ENCODE results near the gene KLHL26.
A peak's percentile ranks its signal among the peaks of the same experiment; 100 is the strongest.
"Not testable (repeated sequence)": the region's sequence is repeated elsewhere in the genome, so short reads cannot be mapped to it uniquely, and the experiment has no call there.

Gene KLHL26

GRCh38 chr19:18667531-18668251 is 30.9 kb downstream of the KLHL26 start:
- DNase-seq, result no peak

GRCh38 chr19:18668252-18668631 is 31.4 kb downstream of the KLHL26 start:
- DNase-seq, result no peak

DNA sequence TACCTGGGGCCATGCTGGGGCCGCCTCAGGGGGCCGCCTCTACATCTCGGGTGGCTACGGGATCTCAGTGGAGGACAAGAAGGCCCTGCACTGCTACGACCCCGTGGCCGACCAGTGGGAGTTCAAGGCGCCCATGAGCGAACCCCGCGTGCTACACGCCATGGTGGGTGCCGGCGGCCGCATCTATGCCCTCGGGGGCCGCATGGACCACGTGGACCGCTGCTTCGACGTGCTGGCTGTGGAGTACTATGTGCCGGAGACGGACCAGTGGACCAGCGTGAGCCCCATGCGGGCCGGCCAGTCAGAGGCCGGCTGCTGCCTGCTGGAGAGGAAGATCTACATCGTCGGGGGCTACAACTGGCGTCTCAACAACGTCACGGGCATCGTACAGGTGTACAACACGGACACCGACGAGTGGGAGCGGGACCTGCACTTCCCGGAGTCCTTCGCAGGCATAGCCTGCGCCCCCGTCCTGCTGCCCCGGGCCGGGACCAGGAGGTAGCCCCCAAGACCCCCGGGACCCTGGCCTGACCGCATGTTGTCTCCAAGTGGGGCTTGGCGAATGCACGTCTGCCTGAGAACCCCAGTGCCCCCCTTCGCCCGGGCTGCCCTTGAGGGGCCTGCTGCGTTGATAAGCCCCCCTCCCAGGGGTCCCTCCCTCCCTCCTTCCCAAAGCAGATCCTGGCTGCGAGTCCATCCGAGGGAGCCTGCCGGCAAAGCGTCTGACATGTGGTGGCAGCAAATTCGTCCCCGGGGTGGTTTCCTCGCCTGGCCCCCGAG is 32.1 kb downstream of the KLHL26 start:
- DNase-seq, result no peak

- DNase-seq, result no peak
These were observed 32.6 kb downstream of the KLHL26 start for GRCh38 chr19:18669524-18669817.

DNA sequence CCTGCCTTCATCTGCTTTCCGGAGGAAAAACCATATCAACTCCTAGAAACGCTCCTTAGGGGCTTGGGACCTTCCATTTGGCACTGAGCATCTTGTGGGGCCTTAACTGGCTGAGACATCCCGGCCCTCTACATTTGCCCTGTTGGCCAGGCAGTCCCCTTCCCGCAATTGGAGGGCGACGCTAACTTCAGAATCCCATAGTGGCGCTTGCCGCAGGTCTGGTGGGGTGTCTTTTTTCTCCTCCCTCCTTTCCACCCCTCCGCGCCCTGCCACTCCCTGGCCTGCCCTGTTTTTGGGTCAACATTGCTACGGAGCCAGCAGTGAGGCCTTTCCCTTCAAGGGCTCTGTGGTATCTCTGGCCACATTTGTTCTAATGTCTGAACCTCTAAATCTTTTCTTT is 33.1 kb downstream of the KLHL26 start:
- DNase-seq, result no peak

DNA sequence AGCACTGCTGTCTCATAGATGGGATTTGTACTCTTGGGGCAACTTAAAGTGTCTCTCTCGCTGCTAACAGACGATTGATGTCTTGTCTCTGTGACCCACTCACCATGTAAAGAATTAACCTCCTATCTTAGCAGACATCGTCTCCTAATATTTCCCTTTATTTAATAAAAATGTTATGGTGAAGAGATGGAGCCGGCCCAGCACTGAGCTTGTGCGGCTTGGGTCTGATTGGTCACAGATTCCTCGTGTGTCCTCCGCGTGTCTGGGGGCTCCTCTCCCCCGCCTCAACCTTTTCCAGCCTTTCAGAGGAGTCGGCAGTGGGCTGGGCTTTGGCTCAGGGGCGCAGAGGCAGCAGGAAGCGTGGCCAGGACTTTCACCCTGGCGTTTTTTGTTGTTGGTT is 33.5 kb downstream of the KLHL26 start:
- DNase-seq, result no peak

GRCh38 chr19:18671303-18672043 is 34.6 kb downstream of the KLHL26 start:
- DNase-seq, result no peak

DNA sequence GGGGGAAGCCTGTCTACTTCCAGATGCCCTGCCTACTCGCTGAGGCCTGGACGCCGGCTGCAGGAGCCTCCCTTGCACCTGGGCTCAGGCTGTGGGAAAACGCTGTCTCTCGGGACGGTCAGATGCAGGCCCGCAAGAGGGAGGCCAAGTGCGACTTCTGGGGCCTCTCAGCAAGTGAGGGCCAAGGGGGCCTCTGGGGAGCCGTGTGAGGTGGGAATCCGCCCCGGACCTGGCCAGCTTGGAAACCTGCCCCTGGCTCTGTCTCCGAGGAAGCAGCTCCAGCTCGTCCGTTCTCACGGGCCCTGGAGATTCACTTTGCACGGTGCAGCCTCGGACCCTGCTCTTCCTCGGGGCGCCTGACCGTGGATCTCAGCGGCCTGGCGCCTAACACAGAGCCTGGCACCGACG is 35.2 kb downstream of the KLHL26 start:
- DNase-seq, result no peak

- no peak for DNase-seq
These were observed 35.9 kb downstream of the KLHL26 start for GRCh38 chr19:18672606-18673337.

GRCh38 chr19:18674616-18675015 is 37.8 kb downstream of the KLHL26 start:
- no peak for DNase-seq

DNA sequence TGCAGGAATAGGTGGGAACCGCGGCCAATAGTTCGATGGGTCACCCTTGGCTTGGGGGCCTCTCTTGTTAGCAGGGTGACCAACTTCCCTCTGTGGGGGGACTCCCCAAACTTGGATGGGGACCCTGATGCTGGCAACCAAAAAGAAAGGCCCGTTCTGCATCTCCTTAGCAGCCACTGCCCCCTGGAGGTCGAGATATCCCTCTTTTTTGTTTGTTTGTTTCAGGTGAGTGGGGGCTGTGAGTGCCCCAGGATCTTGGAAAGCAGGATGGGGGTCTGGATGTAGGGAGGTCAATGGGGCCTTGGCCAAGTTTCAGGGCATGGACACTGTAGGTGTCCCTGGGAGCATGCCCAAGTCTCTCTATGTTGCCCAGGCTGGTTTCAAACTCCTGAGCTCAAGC is 39.0 kb downstream of the KLHL26 start:
- DNase-seq, result peak in 1 of 2 donors; percentile 31

DNA sequence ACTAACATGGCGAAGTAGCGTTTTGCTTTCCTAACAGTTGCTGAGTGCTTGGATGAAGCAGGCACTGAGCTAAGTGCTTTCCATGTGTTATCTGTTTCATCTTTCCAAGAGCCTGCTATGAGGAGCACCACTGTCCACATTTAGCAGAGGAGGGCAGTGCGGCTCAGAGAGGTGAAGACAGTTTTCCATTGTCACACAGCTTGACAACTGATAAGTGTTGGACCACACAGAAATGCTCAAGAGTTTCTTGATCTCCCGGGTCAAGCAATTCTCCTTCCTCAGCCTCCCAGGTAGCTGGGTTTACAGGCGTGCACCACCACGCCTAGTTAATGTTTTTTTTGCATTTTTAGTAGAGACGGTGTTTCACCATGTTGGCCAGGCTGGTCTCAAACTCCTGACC is 39.9 kb downstream of the KLHL26 start:
- DNase-seq, result no peak

- DNase-seq, result no peak
These were observed 40.3 kb downstream of the KLHL26 start for GRCh38 chr19:18677156-18677555.

- DNase-seq, result not testable (repeated sequence)
These were observed 43.3 kb downstream of the KLHL26 start for GRCh38 chr19:18680148-18680547.

DNA sequence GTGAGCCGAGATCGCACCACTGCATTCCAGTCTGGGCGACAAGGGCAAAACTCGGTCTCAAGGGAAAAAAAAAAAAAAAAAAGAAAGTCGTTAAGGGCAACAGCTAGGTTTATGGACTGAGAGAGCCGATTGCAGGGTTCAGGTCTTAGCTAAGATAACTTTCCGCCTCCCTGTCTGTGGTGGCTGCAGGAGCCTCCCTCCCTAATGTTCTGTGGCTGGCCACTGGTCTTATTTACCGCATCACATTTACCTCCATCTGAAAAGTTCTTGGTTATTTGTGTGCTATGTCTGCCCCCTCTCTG is 45.9 kb downstream of the KLHL26 start:
- DNase-seq, result no peak

- DNase-seq, result peak; percentile 92 to 93
These were observed 46.5 kb downstream of the KLHL26 start, which contains the start of gene CRTC1 for GRCh38 chr19:18683109-18683957. TSS of gene CRTC1 (plus strand) at chr19:18683680. CDS start at chr19:18683703, 23 bp downstream.

- DNase-seq, result no peak
These were observed 47.3 kb downstream of the KLHL26 start for GRCh38 chr19:18683958-18684641.

DNA sequence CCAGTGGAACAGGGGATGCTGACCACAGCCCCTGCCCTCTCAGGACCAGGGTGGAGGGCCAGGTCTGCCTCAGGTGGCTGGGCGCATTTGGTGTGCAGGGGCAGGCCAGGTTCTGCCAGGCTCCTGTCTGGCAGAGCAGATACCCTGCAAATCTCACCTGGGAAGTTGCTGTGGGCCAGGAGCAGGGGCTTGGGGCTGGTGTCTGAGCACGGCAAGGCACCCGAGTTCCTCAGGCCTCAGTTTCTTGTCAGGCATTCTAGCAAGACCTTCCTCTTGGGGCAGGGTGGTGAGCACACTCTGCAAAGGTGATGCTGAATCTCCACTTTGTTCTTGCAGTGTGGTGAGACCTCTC is 47.8 kb downstream of the KLHL26 start:
- no peak for DNase-seq

DNA sequence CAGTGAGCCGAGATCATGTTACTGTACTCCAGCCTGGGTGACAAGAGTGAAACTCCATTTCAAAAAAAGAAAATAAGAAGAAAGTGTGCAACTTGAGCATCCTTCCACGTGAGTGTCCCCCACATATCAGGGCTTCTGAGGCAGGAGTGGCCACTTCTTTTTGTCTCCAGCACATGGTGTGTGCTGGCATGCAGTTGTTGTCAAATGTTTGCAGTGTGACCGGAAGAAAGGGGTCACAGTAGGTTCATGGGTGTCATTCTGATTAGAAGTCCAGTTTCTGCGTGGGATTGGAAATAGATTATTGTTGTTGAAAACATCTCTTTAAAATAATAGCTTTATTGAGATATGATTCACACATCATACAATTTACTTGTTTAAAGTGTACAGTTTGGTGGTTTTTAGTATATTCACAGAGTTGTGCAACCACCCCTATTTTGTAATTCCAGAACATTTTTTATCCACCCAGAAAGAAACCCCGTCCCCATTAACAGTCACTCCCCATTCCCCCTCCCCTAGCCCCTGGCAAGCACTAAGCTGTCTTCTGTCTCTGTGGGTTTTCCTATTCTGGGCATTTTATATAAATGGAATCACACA is 48.9 kb downstream of the KLHL26 start:
- DNase-seq, result no peak

DNA sequence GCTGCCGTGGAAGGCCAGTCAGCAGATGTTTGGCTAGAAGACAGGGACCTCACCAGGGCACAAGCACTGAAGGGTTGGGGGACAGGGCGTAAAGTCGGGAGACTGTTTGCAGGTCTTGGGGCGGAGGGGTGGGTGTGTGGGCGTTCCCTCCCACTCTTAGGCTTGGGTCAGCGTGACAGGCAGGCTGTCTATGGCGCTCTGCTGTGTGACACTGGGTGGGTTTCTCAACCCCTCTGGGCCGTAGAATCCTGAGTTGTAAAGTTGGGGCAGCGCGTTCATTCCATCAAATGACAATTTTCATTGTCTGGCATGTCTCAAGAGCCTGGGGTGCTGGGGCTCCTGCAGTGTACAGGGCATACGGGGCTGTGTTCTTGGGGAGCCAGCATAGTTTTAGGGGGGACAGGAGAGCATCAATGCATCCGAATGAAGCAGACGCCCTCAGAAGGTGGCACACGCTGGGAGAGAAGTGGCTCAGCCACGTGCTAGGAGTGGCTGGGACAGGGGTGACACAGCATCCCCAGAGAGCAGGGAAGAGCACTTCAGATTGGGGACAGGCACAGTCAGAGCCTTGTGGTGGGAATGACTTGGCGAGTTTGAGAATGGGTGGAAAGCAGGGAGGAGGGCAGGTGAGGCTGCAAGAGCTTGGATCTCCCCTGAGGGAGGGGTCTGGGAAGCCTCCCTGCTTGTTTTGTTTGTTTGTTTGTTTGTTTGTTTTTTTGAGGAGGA is 51.1 kb downstream of the KLHL26 start:
- no peak for DNase-seq

DNA sequence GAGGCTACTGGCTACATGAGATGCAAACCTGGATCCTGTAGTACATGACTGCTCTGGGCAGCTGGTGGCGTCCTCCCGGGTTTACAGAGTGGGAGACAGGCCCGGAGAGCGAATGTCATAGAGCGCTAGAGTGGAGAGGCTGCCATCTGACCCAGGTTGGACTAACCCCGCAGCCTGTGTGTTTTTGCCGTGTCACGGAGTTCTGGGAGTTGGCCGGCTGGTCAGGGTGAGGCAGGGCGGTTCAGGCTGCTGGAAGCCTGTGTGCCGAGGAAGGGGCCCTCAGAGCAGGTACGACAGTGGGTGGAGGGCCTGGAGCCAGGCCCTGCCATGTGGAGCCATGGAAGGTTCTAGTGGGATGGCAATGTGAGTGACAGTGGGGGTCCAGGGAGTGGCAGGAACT is 59.2 kb downstream of the KLHL26 start:
- no peak for DNase-seq
